Brain microvascular endothelial cell (primary cell): ENCODE data around the gene C11orf21.

Source experiments
- DNase-seq: peaks from one replicate; pipeline ENCODE4 v3.0.0-alpha.2; 2020
- H3K27ac ChIP-seq: fragments of 250-450 bp; sonication (Bioruptor Pico); 2 replicates; pipeline ENCODE4 v1.5.1; 2020; ENCODE audit warnings: mild to moderate bottlenecking, moderate library complexity
- H3K27me3 ChIP-seq: fragments of 250-450 bp; sonication (Bioruptor Pico); replicated peaks from 2 replicates; pipeline ENCODE4 v1.5.1; 2020; ENCODE audit warnings: mild to moderate bottlenecking
- H3K36me3 ChIP-seq: fragments of 250-450 bp; sonication (Bioruptor Pico); replicated peaks from 2 replicates; pipeline ENCODE4 v1.5.1; 2020; ENCODE audit warnings: mild to moderate bottlenecking
- H3K4me3 ChIP-seq: 2 replicates; pipeline ENCODE4 v1.5.1; 2011; ENCODE audit warnings: low read depth, mild to moderate bottlenecking, control low read depth, low read length, moderate library complexity
- CTCF ChIP-seq: IDR thresholded peaks from 2 replicates; pipeline ENCODE4 v1.5.1; 2011; ENCODE audit warnings: low read depth, mild to moderate bottlenecking, moderate library complexity, low read length, control low read depth, inconsistent platforms; ENCODE audit errors: missing control alignments
- in situ Hi-C: cut with HindIII; loops from 2 replicates; pipeline ENCODE4 v1.10.0; 2017; ENCODE audit warnings: low sequenced_read_pairs, low pct_ligation_motif_present

C11orf21 gene

GRCh38 chr11:2318707-2319106 lies 17.0 kb upstream of the C11orf21 start:
- no peak for TF ChIP-seq CTCF
- Histone ChIP-seq H3K36me3 (no peaks in the 10 kb centered on the region), H3K27ac (no peak overlapping the region), H3K27me3 (no peaks in the 10 kb centered on the region), H3K4me3 (no peak overlapping the region)
- in situ Hi-C loops = no loop called here
- no peak for DNase-seq

- H3K27ac ChIP-seq = no peak overlapping the region
- no peak for TF ChIP-seq CTCF
- DNase-seq = no peak
- H3K4me3 ChIP-seq = no peak overlapping the region
- H3K27me3 ChIP-seq = no peaks in the 10 kb centered on the region
- in situ Hi-C loops = no loop called here
- no peaks in the 10 kb centered on the region for H3K36me3 ChIP-seq
Measured at GRCh38 chr11:2318123-2318522, 16.4 kb upstream of the C11orf21 start.

GRCh38 chr11:2317354-2318050 lies 15.8 kb upstream of the C11orf21 start:
- in situ Hi-C loops = no loop called here
- no peak overlapping the region for H3K4me3 ChIP-seq
- no peaks in the 10 kb centered on the region for H3K36me3 ChIP-seq
- H3K27me3 ChIP-seq = no peaks in the 10 kb centered on the region
- no peak overlapping the region for H3K27ac ChIP-seq
- TF ChIP-seq CTCF = no peak
- no peak for DNase-seq

GRCh38 chr11:2316963-2317244 lies 15.2 kb upstream of the C11orf21 start:
- no peaks in the 10 kb centered on the region for H3K27me3 ChIP-seq
- in situ Hi-C loops = no loop called here
- H3K4me3 ChIP-seq = no peak overlapping the region
- H3K36me3 ChIP-seq = no peaks in the 10 kb centered on the region
- TF ChIP-seq CTCF = no peak
- no peak overlapping the region for H3K27ac ChIP-seq
- no peak for DNase-seq

GRCh38 chr11:2316169-2316962 lies 14.6 kb upstream of the C11orf21 start:
- no peaks in the 10 kb centered on the region for H3K27me3 ChIP-seq
- in situ Hi-C loops = no loop called here
- H3K36me3 ChIP-seq = no peaks in the 10 kb centered on the region
- no peak for DNase-seq
- TF ChIP-seq CTCF = no peak
- no peak overlapping the region for H3K27ac ChIP-seq
- no peak overlapping the region for H3K4me3 ChIP-seq
